Endothelial cell of umbilical vein (primary cell): ENCODE data around the gene SLC43A1. TPM values are rescaled to one million over a fixed set of nuclear protein-coding genes. Genes with fewer than 3 reads are reported as not detected.

Experiments
- BruUV-seq: library from RNA; stranded (reverse); fragments of 400-500 nt; replicated peaks from 2 replicates; lab custom pipeline; 2021; lab: Mats Ljungman, UMichigan
- CTCF ChIA-PET: fragments of 300-600, 350-600 bp; sonication (Branson Sonifier 250); formaldehyde crosslinking; loops from one replicate; lab custom pipeline; 2021; ENCODE audit warnings: antibody characterized with exemption, inconsistent platforms; lab: Charles Lee
- POLR2A ChIA-PET: fragments of 300-600, 350-600 bp; sonication (Branson Sonifier 250); formaldehyde crosslinking; loops from one replicate; lab custom pipeline; 2021; ENCODE audit warnings: antibody characterized with exemption, inconsistent platforms; lab: Charles Lee
- DNase-seq: peaks from one replicate; pipeline ENCODE4 v3.0.0-alpha.2; 2011; ENCODE audit warnings: low read depth, low spot score
- FAIRE-seq: peaks from 2 replicates; lab custom pipeline; 2011; peaks lifted over from hg19 to GRCh38; lab: Jason Lieb, UNC
- H2AFZ ChIP-seq: 2 replicates; pipeline ENCODE4 v1.6.0; 2012; ENCODE audit warnings: low read depth, low read length, control low read depth, inconsistent platforms
- H3K27ac ChIP-seq: 2 replicates; pipeline ENCODE4 v1.5.1; 2011; ENCODE audit warnings: low read depth, mild to moderate bottlenecking, control low read depth, low read length, moderate library complexity; ENCODE audit not compliant: insufficient read depth
- H3K27me3 ChIP-seq, 2 experiments: 2 replicates each; pipeline versions ENCODE4 v1.6.0 to v1.6.1; 2011; ENCODE audit warnings: low read length in 2 of 2, mixed read lengths in 1 of 2; ENCODE audit not compliant: control insufficient read depth in 2 of 2, insufficient read depth in 2 of 2
- H3K36me3 ChIP-seq, 2 experiments: 2 replicates in 1 of 2; 3 replicates in 1 of 2; pipeline ENCODE4 v1.5.1; 2011; ENCODE audit warnings: low read length in 2 of 2, mild to moderate bottlenecking in 1 of 2, moderate library complexity in 1 of 2; ENCODE audit not compliant: control insufficient read depth in 2 of 2, insufficient read depth in 2 of 2; ENCODE audit errors: extremely low read depth in 1 of 2
- H3K4me1 ChIP-seq: 3 replicates; pipeline ENCODE4 v1.5.1; 2011; ENCODE audit warnings: mild to moderate bottlenecking, low read length; ENCODE audit not compliant: control insufficient read depth, insufficient read depth; ENCODE audit errors: extremely low read depth
- H3K4me2 ChIP-seq: 2 replicates; pipeline ENCODE4 v1.6.1; 2011; ENCODE audit warnings: low read length, control low read depth, mixed read lengths; ENCODE audit not compliant: insufficient read depth
- H3K4me3 ChIP-seq, 3 experiments: fragments of 200-600 bp in 1 of 3; sonication (generic), shearing (Covaris generic) in 1 of 3; replicated peaks in 1 of 3; 2 replicates each; pipeline ENCODE4 v1.5.1; 2011 to 2016; ENCODE audit warnings: control low read depth in 3 of 3, low read length in 3 of 3, mild to moderate bottlenecking in 2 of 3, inconsistent platforms in 1 of 3, low read depth in 1 of 3, moderate library complexity in 1 of 3; ENCODE audit not compliant: insufficient read depth in 1 of 3
- H3K79me2 ChIP-seq: 2 replicates; pipeline ENCODE4 v1.6.0; 2012; ENCODE audit warnings: low read length, inconsistent platforms; ENCODE audit not compliant: control insufficient read depth, insufficient read depth
- H3K9ac ChIP-seq: replicated peaks from 2 replicates; pipeline ENCODE3; 2011; ENCODE audit warnings: low read length, control low read depth; ENCODE audit not compliant: insufficient read depth; ENCODE audit errors: extremely low read depth
- H3K9me1 ChIP-seq: replicated peaks from 3 replicates; pipeline ENCODE4 v1.6.0; 2011; ENCODE audit warnings: mild to moderate bottlenecking, low read length; ENCODE audit not compliant: control insufficient read depth, insufficient read depth; ENCODE audit errors: extremely low read depth
- H3K9me3 ChIP-seq: replicated peaks from 2 replicates; pipeline ENCODE4 v1.5.1; 2012; ENCODE audit warnings: low read length, inconsistent platforms; ENCODE audit not compliant: control insufficient read depth, insufficient read depth
- H4K20me1 ChIP-seq: replicated peaks from 2 replicates; pipeline ENCODE3; 2011; ENCODE audit warnings: mild to moderate bottlenecking, low read length; ENCODE audit not compliant: control insufficient read depth, insufficient read depth; ENCODE audit errors: extremely low read depth
- EZH2 ChIP-seq: IDR thresholded peaks from 2 replicates; pipeline ENCODE4 v1.6.1; 2012; ENCODE audit warnings: borderline replicate concordance, low read depth, mild to moderate bottlenecking, moderate library complexity, low read length, inconsistent platforms; ENCODE audit not compliant: severe bottlenecking
- FOS ChIP-seq: IDR thresholded peaks from 2 replicates; pipeline ENCODE4 v1.6.1; 2011; ENCODE audit warnings: mild to moderate bottlenecking, low read length, moderate library complexity, borderline replicate concordance; ENCODE audit not compliant: insufficient read depth
- GATA2 ChIP-seq: IDR thresholded peaks from 2 replicates; pipeline ENCODE4 v1.7.0; 2011; ENCODE audit warnings: low read depth, mild to moderate bottlenecking, moderate library complexity, mixed read lengths, low read length; ENCODE audit not compliant: insufficient read length, insufficient read depth
- JUN ChIP-seq: IDR thresholded peaks from 2 replicates; pipeline ENCODE4 v1.6.1; 2011; ENCODE audit warnings: borderline replicate concordance, low read depth; ENCODE audit not compliant: insufficient read length, insufficient read depth
- MYC ChIP-seq: IDR thresholded peaks from one replicate; pipeline ENCODE4 v1.6.1; 2011; ENCODE audit warnings: mild to moderate bottlenecking, low read depth, low read length
- POLR2A ChIP-seq: IDR thresholded peaks from 2 replicates; pipeline ENCODE4 v1.6.1; 2012; ENCODE audit warnings: low read depth, mild to moderate bottlenecking, control low read depth, low read length
- POLR2AphosphoS5 ChIP-seq: IDR thresholded peaks from 2 replicates; pipeline ENCODE4 v1.6.1; 2012; ENCODE audit warnings: low read depth, mild to moderate bottlenecking, control low read depth, low read length, moderate library complexity; ENCODE audit not compliant: insufficient read depth
- dilution Hi-C: fragments of 300-500 bp; cut with MboI; formaldehyde crosslinking; loops from one replicate; pipeline ENCODE4 v1.15.0; 2019; ENCODE audit warnings: low sequenced_read_pairs; ENCODE audit not compliant: extremely low pct_ligation_motif_present
- intact Hi-C: fragments of 100-400 bp; cut with micrococcal nuclease; formaldehyde crosslinking; loops from one replicate; pipeline ENCODE4 v1.10.0; 2022
- polyA plus RNA-seq, 4 experiments: library from polyadenylated mRNA; depleted of rRNA in 3 of 4; stranded (reverse) in 3 of 4; unstranded in 1 of 4; fragments of >200 nt; gene quantifications; 2 replicates each; pipeline versions ENCODE4 v1.2.1 to v1.2.3, GENCODE V29; 2011 to 2012; ENCODE audit warnings: missing spikeins in 1 of 4
- total RNA-seq: library from RNA; stranded (reverse); gene quantifications from 2 replicates; pipeline ENCODE4 v1.2.3, GENCODE V29; 2021
- TF ChIP-seq, protein P1 (sequence below), 2 donors: IDR thresholded peaks; 1 replicate in 1 of 2; 2 replicates in 1 of 2; pipeline ENCODE4 v1.5.1; 2011; ENCODE audit warnings: low read length in 2 of 2, mild to moderate bottlenecking in 2 of 2, moderate library complexity in 2 of 2, control low read depth in 1 of 2, inconsistent platforms in 1 of 2, low read depth in 1 of 2; ENCODE audit not compliant: insufficient read depth in 1 of 2; ENCODE audit errors: extremely low read depth in 1 of 2
- TF ChIP-seq, protein P2 (sequence below): IDR thresholded peaks from 2 replicates; pipeline ENCODE4 v1.6.1; 2011; ENCODE audit not compliant: insufficient read depth, insufficient read length

The SLC43A1 gene
- total and polyA plus RNA-seq, 2 donors (not counting 3 experiments of a cell fraction or from before 2014, with no cell fraction given) = 13.7 to 19.5 TPM

DNA sequence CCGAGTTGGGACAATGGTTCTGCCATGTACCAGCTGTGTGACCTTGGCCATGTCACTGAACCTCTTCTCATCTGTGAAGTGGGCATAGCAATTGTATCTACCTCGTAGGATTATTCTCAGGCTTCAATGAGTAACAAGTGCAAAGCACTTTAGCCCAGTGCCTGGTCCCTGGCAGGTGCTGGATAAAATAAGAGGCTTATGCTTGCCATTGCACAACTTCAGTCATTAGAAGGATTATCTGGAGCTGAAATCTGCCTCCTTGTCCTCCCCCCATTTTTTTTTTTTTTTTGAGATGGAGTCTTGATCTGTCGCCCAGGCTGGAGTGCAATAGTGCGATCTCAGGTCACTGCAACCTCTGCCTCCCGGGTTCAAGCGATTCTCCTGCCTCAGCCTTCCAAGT is 29.1 kb upstream of the SLC43A1 start:
- no peak for TF ChIP-seq POLR2A
- TF ChIP-seq, protein P1, sequence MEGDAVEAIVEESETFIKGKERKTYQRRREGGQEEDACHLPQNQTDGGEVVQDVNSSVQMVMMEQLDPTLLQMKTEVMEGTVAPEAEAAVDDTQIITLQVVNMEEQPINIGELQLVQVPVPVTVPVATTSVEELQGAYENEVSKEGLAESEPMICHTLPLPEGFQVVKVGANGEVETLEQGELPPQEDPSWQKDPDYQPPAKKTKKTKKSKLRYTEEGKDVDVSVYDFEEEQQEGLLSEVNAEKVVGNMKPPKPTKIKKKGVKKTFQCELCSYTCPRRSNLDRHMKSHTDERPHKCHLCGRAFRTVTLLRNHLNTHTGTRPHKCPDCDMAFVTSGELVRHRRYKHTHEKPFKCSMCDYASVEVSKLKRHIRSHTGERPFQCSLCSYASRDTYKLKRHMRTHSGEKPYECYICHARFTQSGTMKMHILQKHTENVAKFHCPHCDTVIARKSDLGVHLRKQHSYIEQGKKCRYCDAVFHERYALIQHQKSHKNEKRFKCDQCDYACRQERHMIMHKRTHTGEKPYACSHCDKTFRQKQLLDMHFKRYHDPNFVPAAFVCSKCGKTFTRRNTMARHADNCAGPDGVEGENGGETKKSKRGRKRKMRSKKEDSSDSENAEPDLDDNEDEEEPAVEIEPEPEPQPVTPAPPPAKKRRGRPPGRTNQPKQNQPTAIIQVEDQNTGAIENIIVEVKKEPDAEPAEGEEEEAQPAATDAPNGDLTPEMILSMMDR (IDR thresholded peaks at IDR 0.05; ENCODE audit: extremely low read depth in 1 of 2, insufficient read depth in 1 of 2, low read depth in 1 of 2, low read length in 2 of 2) = no peak
- no peak for TF ChIP-seq JUN
- TF ChIP-seq POLR2AphosphoS5 = no peak
- TF ChIP-seq EZH2 = no peak
- TF ChIP-seq, protein P2, sequence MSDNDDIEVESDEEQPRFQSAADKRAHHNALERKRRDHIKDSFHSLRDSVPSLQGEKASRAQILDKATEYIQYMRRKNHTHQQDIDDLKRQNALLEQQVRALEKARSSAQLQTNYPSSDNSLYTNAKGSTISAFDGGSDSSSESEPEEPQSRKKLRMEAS = no peak
- TF ChIP-seq FOS = no peak
- TF ChIP-seq GATA2 = no peak
- no peak for TF ChIP-seq MYC
- Histone ChIP-seq H3K4me3 (no peak overlapping the region), H4K20me1 (no peaks in the 10 kb centered on the region), H3K27me3 (peaks cover 0 to 2% of the 10 kb centered on the region in 2 experiments), H3K27ac (no peak overlapping the region), H3K4me2 (no peak overlapping the region), H2AFZ (no peak overlapping the region), H3K79me2 (no peaks in the 10 kb centered on the region), H3K9me1 (no peaks in the 10 kb centered on the region), H3K36me3 (no peaks in the 10 kb centered on the region), H3K4me1 (no peaks in the 10 kb centered on the region), H3K9ac (no peak overlapping the region), H3K9me3 (no peaks in the 10 kb centered on the region)
- CTCF ChIA-PET = interaction anchor here (0.9 to 2.7 kb wide), 2 partner anchors 23 to 100 kb away, joined by 3 to 7 read pairs; partner anchors contain the start of gene UBE2L6
- DNase-seq (no peak), FAIRE-seq (no peak)
- BruUV-seq = no TSS peak
- POLR2A ChIA-PET = no interaction called here
- intact Hi-C loops (no loop called here), dilution Hi-C loops (no loop called here)
